Sigmoid colon (tissue), 4 donors: Measurements from ENCODE around the gene RELL1.

Source experiments
- EP300 ChIP-seq, 4 donors: sonication (generic); formaldehyde crosslinking; IDR thresholded peaks; one replicate each; pipeline ENCODE4 v1.6.1; 2017; ENCODE audit warnings: antibody characterized with exemption in 4 of 4
- POLR2A ChIP-seq, 2 donors: fragments of 450-650 bp; IDR thresholded peaks; one replicate each; pipeline ENCODE4 v1.6.1; 2016; ENCODE audit warnings: antibody characterized with exemption in 2 of 2, mild to moderate bottlenecking in 2 of 2, moderate library complexity in 2 of 2
- POLR2AphosphoS5 ChIP-seq, 4 donors: sonication (generic); formaldehyde crosslinking; IDR thresholded peaks; one replicate each; pipeline ENCODE4 v1.6.1; 2017; ENCODE audit warnings: antibody characterized with exemption in 4 of 4
- TF ChIP-seq, protein P1 (sequence below), 4 experiments: fragments of 450-650 bp in 3 of 4; fragments of 200-600 bp in 1 of 4; IDR thresholded peaks; one replicate each; pipeline ENCODE4 v1.5.1; 2016 to 2019; ENCODE audit warnings: antibody characterized with exemption in 4 of 4, mild to moderate bottlenecking in 3 of 4, moderate library complexity in 2 of 4

DNA sequence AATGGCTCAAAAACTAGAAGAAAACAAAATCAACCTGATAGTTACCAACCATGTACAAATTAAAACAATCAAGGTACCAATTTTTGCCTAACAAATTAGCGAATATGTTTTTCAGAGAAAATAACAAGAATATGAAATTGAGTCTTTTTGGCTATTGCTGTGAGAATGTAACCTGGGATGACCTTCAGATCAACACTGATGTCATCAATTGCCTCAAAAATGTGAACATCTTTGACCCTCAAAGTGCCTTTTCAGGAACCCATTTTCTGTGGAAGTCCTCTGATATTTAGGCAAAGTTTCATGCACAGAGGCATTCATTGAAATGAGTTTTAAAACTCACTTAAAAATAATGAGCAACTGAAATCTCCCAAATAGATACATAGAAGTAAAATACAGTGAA lies 6.1 kb downstream of the RELL1 start:
- TF ChIP-seq POLR2A (IDR thresholded peaks at IDR 0.05) (no peak), EP300 (IDR thresholded peaks at IDR 0.05) (no peak), POLR2AphosphoS5 (IDR thresholded peaks at IDR 0.05) (no peak)
- TF ChIP-seq, protein P1, sequence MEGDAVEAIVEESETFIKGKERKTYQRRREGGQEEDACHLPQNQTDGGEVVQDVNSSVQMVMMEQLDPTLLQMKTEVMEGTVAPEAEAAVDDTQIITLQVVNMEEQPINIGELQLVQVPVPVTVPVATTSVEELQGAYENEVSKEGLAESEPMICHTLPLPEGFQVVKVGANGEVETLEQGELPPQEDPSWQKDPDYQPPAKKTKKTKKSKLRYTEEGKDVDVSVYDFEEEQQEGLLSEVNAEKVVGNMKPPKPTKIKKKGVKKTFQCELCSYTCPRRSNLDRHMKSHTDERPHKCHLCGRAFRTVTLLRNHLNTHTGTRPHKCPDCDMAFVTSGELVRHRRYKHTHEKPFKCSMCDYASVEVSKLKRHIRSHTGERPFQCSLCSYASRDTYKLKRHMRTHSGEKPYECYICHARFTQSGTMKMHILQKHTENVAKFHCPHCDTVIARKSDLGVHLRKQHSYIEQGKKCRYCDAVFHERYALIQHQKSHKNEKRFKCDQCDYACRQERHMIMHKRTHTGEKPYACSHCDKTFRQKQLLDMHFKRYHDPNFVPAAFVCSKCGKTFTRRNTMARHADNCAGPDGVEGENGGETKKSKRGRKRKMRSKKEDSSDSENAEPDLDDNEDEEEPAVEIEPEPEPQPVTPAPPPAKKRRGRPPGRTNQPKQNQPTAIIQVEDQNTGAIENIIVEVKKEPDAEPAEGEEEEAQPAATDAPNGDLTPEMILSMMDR (IDR thresholded peaks at IDR 0.05): no peak
